Lower leg skin (tissue), 3 donors: ENCODE measurements around the gene ING5.

Source experiments
- POLR2A ChIP-seq, 2 donors: fragments of 450-650 bp; IDR thresholded peaks; one replicate each; pipeline ENCODE4 v1.6.1; 2016 to 2017; ENCODE audit warnings: antibody characterized with exemption in 2 of 2, mild to moderate bottlenecking in 1 of 2, moderate library complexity in 1 of 2
- TF ChIP-seq, protein P1 (sequence below), 3 donors: fragments of 450-650 bp; IDR thresholded peaks; one replicate each; pipeline ENCODE4 v1.5.1; 2016; ENCODE audit warnings: antibody characterized with exemption in 3 of 3, mild to moderate bottlenecking in 3 of 3, moderate library complexity in 2 of 3

DNA sequence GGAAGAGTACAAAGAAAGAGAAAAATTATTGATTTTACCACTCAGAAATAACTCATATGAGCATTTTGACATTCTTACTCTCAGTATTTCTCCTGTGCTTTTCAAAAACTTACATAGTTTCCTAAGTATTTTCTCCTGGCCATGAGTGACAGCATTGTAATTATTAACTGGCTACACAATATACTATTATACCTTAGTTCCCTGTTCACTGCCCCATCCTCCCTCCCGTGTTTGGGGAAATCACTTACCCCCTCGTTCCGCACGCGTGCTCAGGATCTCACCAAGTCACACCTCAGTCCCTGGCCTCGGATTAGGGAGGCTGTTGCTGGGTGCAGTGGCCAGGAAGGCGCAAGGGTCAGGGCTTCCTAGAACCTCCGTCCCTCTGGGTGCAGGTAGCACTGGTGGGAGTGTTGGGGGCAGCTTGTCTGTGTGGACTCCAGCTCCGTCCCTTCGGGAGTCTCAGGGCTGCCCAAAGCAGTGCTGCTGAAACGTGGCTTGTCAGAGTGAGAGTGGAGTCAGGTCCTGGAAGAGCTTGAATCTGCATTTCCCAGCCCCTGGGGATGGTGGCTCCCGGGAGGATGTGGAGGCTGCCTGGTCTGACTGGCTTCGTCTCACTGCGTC, 41.1 kb upstream of the ING5 start:
- TF ChIP-seq, protein P1, sequence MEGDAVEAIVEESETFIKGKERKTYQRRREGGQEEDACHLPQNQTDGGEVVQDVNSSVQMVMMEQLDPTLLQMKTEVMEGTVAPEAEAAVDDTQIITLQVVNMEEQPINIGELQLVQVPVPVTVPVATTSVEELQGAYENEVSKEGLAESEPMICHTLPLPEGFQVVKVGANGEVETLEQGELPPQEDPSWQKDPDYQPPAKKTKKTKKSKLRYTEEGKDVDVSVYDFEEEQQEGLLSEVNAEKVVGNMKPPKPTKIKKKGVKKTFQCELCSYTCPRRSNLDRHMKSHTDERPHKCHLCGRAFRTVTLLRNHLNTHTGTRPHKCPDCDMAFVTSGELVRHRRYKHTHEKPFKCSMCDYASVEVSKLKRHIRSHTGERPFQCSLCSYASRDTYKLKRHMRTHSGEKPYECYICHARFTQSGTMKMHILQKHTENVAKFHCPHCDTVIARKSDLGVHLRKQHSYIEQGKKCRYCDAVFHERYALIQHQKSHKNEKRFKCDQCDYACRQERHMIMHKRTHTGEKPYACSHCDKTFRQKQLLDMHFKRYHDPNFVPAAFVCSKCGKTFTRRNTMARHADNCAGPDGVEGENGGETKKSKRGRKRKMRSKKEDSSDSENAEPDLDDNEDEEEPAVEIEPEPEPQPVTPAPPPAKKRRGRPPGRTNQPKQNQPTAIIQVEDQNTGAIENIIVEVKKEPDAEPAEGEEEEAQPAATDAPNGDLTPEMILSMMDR (IDR thresholded peaks at IDR 0.05), result no peak
- TF ChIP-seq POLR2A (IDR thresholded peaks at IDR 0.05), result no peak
